Hepatocyte (in vitro differentiated cells): ENCODE results near the gene RRP9.

Experiments used
- CTCF ChIP-seq: fragments of 200-600 bp; sonication (generic); IDR thresholded peaks from 2 replicates; pipeline ENCODE4 v1.5.1; 2016; ENCODE audit warnings: antibody characterized with exemption, mild to moderate bottlenecking; ENCODE audit not compliant: poor library complexity
- EZH2 ChIP-seq: fragments of 200-600 bp; sonication (generic); IDR thresholded peaks from 2 replicates; pipeline ENCODE4 v1.6.1; 2016; ENCODE audit warnings: antibody characterized with exemption, mild to moderate bottlenecking, borderline replicate concordance
- EZH2phosphoT487 ChIP-seq: fragments of 200-600 bp; sonication (generic); IDR thresholded peaks from one replicate; pipeline ENCODE4 v1.6.1; 2018; ENCODE audit warnings: antibody characterized with exemption, mild to moderate bottlenecking, low read depth, moderate library complexity; ENCODE audit not compliant: unreplicated experiment, severe bottlenecking

GRCh38 chr3:51961011-51961410, 19.3 kb upstream of the RRP9 start:
- TF ChIP-seq CTCF (no peak), EZH2 (no peak), EZH2phosphoT487 (no peak)
